Testis (tissue), 3 donors: ENCODE results near the gene NAP1L1. TPM values are rescaled to one million over a fixed set of nuclear protein-coding genes. Genes with fewer than 3 reads are reported as not detected.

Experiments
- DNase-seq: peaks from one replicate; pipeline ENCODE4 v3.0.0-alpha.2; 2019
- H3K27ac ChIP-seq, 2 donors: fragments of 200-600 bp; sonication (generic); one replicate each; pipeline ENCODE4 v1.5.1; 2019
- H3K27me3 ChIP-seq: fragments of 200-600 bp; sonication (generic); one replicate; pipeline ENCODE4 v1.5.1; 2019
- H3K36me3 ChIP-seq: fragments of 200-600 bp; sonication (generic); one replicate; pipeline ENCODE4 v1.5.1; 2017; ENCODE audit warnings: low read depth; ENCODE audit errors: missing control alignments
- H3K4me1 ChIP-seq: fragments of 200-600 bp; sonication (generic); one replicate; pipeline ENCODE4 v1.5.1; 2019
- H3K4me3 ChIP-seq, 2 donors: fragments of 200-600 bp; sonication (generic); one replicate each; pipeline ENCODE4 v1.5.1; 2017 to 2019
- H3K9me3 ChIP-seq: fragments of 200-600 bp; sonication (generic); one replicate; pipeline ENCODE4 v1.5.1; 2017
- CTCF ChIP-seq, 3 experiments: fragments of 450-650 bp in 2 of 3; fragments of 200-600 bp in 1 of 3; sonication (generic) in 1 of 3; IDR thresholded peaks; one replicate each; pipeline ENCODE4 v1.5.1; 2016 to 2019; ENCODE audit warnings: antibody characterized with exemption in 3 of 3, mild to moderate bottlenecking in 2 of 3, moderate library complexity in 1 of 3
- POLR2A ChIP-seq: fragments of 450-650 bp; IDR thresholded peaks from one replicate; pipeline ENCODE4 v1.6.1; 2017; ENCODE audit warnings: antibody characterized with exemption, mild to moderate bottlenecking, moderate library complexity
- WGBS, 2 donors: methylation state at CpG; one replicate each; pipeline ENCODE4 v1.1.5; 2018; 5-methylcytosine and 5-hydroxymethylcytosine counted together
- intact Hi-C: fragments of 100-400 bp; cut with DNase I; formaldehyde crosslinking; loops from one replicate; pipeline ENCODE4 v1.15.1; 2023; ENCODE audit warnings: low total_unique reads
- polyA plus RNA-seq: library from polyadenylated mRNA; stranded (reverse); fragments of 350-450 nt; fragmentation: Illumina TruSeq; extraction: RNeasy Lipid Tissue Mini Kit (QIAGEN cat#74804); gene quantifications from one replicate; pipeline ENCODE4 v1.2.3, GENCODE V29; 2014; ENCODE audit warnings: low read depth, low replicate concordance; ENCODE audit not compliant: insufficient read depth
- total RNA-seq, 2 donors: library from RNA; depleted of rRNA; stranded (reverse); fragments of >200 nt; gene quantifications; one replicate each; pipeline ENCODE4 v1.2.3, GENCODE V29; 2016

The NAP1L1 gene
- total and polyA plus RNA-seq, 3 donors from 2014 or later = 246 to 366 (median 313) TPM

- no peaks in the 10 kb centered on the region for H3K36me3 ChIP-seq
- WGBS, 2 donors = 82 to 85% methylated on average over 2 of the region's 2 CpGs
- intact Hi-C loops = no loop called here
These were observed 81.2 kb downstream of the NAP1L1 start for GRCh38 chr12:76003355-76003638.

GRCh38 chr12:76002598-76003354, 81.7 kb downstream of the NAP1L1 start:
- Histone ChIP-seq H3K4me3 (no peak overlapping the region), H3K27me3 (no peaks in the 10 kb centered on the region), H3K4me1 (no peaks in the 10 kb centered on the region), H3K36me3 (no peaks in the 10 kb centered on the region), H3K27ac (no peak overlapping the region), H3K9me3 (no peaks in the 10 kb centered on the region)
- DNase-seq = no peak
- TF ChIP-seq POLR2A = no peak
- no peak for TF ChIP-seq CTCF (IDR thresholded peaks at IDR 0.05)
- intact Hi-C loops = no loop called here
- 65 to 72% methylated on average over 1 of the region's 1 CpG for WGBS, 2 donors

More at GRCh38 chr12:76003355-76003638, 81.2 kb downstream of the NAP1L1 start:
- TF ChIP-seq CTCF (IDR thresholded peaks at IDR 0.05) = no peak
- TF ChIP-seq POLR2A = no peak
- H3K27ac ChIP-seq = no peak overlapping the region
- no peaks in the 10 kb centered on the region for H3K4me1 ChIP-seq
- H3K27me3 ChIP-seq = no peaks in the 10 kb centered on the region
- H3K4me3 ChIP-seq = no peak overlapping the region
- no peak for DNase-seq
- H3K9me3 ChIP-seq = no peaks in the 10 kb centered on the region

GRCh38 chr12:75998292-75999063, 86.0 kb downstream of the NAP1L1 start:
- no peaks in the 10 kb centered on the region for H3K9me3 ChIP-seq
- H3K4me1 ChIP-seq = no peaks in the 10 kb centered on the region
- no peak for TF ChIP-seq CTCF (IDR thresholded peaks at IDR 0.05)
- no peak for TF ChIP-seq POLR2A
- DNase-seq = no peak
- no peak overlapping the region for H3K27ac ChIP-seq
- WGBS, 2 donors = 83 to 87% methylated on average over 4 of the region's 4 CpGs
- H3K4me3 ChIP-seq = no peak overlapping the region
- H3K27me3 ChIP-seq = no peaks in the 10 kb centered on the region
- intact Hi-C loops = no loop called here
- H3K36me3 ChIP-seq = no peaks in the 10 kb centered on the region

DNA sequence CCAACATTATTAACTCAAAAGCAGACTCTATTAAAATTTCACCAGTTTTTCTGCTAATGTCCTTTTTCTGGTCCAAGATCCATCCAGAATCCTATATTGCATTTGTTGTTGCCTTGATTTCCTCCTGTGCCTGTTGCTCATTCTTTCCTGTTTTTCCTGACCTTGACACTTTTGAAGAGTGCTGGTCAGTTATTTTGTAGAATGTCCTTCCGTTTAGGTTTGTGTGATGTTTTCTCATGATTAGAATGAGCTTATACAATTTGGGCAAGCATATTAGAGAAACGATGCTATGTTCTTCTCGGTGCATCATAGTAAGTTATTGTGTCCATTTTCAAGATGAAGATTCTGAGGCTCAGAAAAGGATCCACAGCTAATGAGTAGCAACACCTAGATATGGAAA, 86.8 kb downstream of the NAP1L1 start:
- no peak overlapping the region for H3K4me3 ChIP-seq
- intact Hi-C loops = no loop called here
- H3K4me1 ChIP-seq = no peaks in the 10 kb centered on the region
- TF ChIP-seq POLR2A (no peak), CTCF (IDR thresholded peaks at IDR 0.05) (no peak)
- WGBS, 2 donors = 76 to 81% methylated on average over 3 of the region's 3 CpGs
- no peak overlapping the region for H3K27ac ChIP-seq
- no peaks in the 10 kb centered on the region for H3K27me3 ChIP-seq
- no peak for DNase-seq
- H3K9me3 ChIP-seq = no peaks in the 10 kb centered on the region
- H3K36me3 ChIP-seq = no peaks in the 10 kb centered on the region
